NCI-H524 (cell line): ENCODE results near the gene SLFNL1.
A peak's percentile ranks its signal among the peaks of the same experiment; 100 is the strongest.

Experiments used
- DNase-seq, 2 experiments: peaks; one replicate each; lab custom pipeline; 2025; lab: John Stamatoyannopoulos, UW

The SLFNL1 gene

DNA sequence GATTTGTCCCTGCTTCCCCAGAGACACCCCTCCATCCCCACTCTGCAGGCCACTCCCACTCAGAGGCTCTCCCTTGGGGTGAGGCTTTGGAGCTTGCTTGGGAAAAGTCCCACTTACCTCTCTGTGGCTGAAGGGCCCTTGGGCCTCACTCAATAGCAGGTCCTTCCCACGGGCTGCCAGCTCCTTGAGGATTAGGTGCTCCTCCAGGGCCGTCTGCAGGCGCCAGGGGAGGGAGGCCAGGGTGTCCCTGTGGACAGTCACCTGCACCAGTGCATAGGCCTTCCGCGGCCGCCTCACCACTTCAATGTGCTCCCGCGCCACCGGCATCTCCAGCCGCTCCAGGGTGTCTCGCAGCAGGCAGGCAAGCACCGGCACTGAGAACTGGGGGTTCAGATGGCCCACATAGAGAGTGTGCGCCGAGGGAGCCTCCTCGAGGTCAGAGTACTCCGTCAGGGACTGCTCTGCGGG, 1.4 kb downstream of the SLFNL1 start:
- peak in 1 of 2 experiments; percentile 14 for DNase-seq

DNA sequence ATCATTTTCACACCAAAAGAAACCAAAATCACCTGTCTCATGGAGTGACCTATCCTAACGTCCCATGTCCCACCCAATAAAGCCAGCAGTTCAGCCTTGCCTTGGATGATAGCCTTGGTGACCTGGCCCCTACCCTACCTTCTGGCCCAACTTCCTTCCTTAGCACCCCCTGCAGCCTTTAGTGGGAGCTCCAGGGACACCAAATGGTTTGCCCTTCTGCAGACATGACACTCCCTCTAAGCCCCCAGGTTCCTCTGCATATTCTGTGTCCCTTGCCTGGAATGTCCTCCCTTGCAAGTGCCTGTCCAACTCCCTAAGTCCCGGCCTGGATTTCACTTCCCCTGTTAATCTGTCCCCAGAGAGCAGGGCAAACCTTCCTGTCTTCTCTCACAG, 2.2 kb downstream of the SLFNL1 start:
- DNase-seq, result no peak

DNA sequence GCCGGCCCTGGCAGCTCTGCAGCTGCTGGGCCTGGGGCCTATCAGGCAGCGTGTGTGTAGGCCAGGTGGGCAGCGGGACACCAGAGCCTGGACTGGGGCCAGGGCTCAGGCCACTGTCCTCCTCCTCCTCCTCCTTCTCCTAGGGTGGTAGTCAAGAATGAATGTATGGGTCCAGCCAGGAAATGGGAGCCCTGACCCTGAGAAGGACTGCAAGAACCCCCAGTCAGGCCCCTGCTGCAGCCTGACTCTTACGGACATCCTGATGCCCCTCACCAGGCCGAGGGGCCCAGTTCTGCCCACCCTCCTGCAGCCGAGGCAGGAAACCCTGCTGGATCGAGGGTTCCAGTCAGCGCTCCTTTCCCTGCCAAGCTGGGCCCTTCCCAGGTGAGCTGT, 3.5 kb downstream of the SLFNL1 start:
- no peak for DNase-seq

DNA sequence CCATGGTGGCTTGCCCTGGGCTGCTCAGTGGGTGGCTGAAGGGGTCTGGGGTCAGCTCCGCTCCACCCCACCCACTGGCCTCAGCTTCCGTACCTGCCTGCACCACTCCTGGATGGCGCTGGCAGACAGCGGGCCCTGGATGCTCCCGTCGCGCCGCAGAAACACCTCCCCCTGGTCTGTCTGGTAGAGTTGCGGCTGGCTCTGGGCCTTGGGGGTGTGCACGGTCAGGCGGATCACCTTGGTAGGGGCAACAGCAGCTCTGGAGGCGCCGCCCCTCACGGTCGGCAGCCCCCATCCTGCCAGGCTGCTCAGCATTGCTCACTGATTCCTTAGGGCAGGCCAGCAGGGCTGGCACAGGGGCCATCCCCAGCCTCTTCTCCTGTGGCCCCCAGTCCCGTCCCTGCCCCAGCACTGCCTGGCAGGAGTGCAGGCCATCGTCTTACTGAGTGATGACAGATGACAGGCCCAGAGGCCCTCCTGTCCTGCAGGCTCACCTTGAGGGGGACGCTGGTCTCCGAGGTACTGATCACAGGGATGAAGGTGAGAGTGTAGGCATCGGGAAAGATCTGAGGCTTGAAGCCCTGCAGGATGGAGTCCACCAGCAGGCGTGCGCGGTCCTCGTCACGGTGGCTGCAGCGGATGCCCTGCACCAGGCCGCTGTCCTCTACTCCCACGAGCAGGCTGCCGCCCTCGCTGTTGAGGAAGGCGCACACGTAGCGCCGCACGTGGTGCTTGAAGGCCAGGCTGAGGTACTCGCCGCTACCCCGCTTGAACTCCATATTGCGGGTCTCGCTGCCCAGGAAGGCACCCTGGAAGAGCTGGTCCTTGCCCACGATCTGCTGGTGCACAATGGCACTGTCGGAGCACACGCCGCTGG, 4.1 kb downstream of the SLFNL1 start:
- DNase-seq, result no peak

DNA sequence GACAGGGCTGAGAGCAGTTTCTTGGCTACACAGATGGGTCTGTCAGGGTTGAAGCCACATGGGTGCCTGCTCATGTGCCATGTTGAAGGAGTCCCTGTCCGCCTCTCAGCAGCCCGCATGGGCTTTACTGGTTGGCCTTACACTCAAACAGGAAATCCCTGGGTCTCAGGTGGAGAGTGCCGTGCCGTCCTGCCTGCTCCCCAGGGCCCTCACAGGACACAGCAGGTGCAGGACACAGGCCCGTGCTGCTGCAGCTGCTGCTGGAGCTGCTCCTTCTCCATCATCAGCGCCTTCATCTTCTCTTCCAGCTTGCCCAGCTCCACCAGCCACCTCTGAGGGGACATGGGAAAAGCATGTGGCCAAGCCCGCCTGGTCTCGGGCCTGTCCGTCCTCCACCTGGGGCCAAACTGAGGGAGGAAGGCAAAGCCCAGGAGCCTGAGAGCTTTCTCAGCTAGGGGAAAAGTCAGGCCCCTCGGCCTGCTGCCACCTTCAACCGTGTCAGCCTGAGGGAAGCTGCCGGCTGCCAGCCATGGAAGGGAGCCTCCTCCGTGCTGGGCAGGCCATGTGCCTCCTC, 5.5 kb downstream of the SLFNL1 start:
- DNase-seq, result no peak

DNA sequence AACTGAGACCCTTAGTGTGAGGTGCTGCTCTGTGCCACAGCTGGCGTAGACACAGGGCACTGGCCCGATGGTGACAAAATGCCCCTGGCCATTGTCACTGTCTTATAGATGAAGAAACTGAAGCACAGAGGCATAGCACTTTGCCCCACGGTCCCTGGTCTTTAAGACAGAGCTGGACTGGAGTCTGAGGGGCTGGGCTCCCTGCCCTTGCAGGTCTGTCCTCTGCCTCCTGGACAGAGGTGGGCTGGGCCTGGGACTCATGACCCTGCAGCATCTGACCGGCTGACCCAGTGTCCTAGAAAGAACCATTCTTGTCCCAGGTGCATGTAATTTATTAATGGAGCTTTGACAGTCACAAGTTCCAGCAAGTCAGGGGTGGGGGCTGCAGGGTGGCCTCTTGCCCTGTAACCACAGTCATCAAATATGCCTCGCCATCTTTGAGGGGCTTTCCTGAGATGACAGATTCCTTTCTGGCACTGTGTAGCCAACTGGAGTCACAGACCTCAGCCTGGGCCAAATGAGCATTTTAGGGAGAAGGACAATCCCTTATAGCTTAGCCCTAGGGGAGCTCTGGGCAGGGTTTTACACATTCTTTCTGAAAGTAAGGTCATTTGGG, 6.1 kb downstream of the SLFNL1 start:
- no peak for DNase-seq

DNA sequence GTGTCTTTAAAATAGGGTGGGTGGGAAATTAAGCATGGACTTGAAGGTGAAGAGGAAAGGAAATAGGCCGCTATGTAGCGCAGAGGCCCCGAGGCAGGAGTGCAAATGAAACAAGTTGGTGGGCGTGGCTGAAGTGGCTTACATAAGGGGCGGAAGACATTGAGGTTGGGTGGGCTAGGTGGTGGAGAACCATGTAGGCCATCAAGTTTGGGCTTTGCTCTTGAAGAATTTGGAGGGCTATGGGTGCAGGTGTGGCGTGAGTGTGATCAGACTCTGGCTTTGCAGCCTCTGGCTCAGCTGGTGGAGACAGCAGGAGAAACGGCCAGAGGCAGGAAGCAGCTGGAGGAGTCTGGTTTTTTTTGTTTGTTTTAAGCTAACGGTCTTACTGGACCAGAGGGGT, 6.7 kb downstream of the SLFNL1 start:
- DNase-seq, result no peak

DNA sequence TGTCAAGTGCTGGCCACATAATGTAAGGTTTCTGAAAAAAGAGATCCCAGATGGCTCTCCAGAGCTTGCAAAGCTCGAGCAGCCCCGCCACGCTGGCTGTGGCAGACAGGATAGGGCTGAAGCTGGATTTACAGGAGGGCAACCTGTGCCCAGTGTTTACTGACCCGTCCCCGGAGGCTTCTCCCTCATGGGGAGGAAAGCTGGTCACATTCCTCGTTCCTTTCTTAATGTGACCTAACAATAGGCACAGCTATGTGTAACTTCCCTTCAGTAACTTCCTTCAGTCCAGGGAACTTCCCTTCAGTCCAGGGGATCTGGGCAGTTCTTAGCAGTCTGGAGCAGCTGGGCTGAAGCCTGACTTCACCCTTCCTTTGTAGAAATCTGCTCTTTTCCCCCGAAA, 7.7 kb downstream of the SLFNL1 start:
- peak in 1 of 2 experiments; percentile 18 for DNase-seq

DNA sequence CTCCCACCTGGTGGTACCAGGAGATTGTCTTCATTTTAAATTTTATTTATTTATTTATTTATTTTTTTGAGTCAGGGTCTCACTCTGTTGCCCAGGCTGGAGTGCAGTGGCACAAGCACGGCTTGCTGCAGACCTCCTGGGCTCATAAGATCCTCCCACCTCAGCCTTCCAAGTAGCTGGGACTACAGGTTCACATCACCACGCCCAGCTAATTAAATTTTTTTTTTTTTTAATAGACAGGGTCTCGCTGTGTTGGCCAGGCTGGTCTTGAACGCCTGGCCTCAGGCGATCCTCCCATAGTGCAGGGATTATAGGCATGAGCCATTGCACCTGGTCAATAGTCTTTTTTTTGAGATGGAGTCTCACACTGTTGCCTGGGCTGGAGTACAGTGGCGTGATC, 8.5 kb downstream of the SLFNL1 start:
- DNase-seq, result no peak

DNA sequence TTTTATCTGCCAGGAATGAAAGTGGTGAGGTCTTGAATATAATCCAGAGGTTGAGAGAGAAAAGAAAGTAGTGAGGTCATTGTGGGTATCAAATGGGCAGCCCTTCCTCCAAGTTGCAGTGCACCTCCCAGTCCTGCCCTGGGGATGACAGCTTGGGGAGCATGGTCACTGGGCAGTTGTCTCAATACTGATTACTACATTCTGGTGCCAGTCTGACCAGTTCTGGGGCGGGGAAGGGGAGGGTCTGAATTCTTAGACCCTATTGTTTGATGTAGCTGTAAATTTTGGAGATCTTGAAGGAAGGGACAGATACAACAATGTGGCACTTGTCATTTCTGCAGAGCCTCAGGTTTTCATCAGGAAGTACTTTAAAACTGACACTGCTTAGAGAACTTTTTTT, 11.2 kb downstream of the SLFNL1 start:
- DNase-seq, result no peak

DNA sequence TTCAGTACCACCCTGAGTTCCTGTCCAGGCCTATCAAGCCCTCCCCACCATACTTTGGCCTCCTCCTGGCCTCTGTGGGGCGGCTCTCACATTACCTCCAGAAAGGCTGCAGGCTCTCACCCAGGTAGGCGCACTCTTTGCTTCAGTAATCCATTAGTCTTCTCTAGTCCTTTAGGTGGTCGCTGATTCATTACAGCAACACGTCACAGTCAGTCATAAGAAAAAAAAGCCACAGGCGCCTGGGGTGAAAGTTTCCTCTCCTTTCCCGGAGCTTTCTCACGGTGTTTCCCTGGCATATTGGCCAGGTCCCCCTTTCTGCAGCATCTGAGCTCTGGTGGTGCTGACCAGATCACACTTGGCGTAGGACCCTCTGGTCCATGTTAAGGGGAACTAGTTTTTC, 12.1 kb downstream of the SLFNL1 start:
- no peak for DNase-seq

DNA sequence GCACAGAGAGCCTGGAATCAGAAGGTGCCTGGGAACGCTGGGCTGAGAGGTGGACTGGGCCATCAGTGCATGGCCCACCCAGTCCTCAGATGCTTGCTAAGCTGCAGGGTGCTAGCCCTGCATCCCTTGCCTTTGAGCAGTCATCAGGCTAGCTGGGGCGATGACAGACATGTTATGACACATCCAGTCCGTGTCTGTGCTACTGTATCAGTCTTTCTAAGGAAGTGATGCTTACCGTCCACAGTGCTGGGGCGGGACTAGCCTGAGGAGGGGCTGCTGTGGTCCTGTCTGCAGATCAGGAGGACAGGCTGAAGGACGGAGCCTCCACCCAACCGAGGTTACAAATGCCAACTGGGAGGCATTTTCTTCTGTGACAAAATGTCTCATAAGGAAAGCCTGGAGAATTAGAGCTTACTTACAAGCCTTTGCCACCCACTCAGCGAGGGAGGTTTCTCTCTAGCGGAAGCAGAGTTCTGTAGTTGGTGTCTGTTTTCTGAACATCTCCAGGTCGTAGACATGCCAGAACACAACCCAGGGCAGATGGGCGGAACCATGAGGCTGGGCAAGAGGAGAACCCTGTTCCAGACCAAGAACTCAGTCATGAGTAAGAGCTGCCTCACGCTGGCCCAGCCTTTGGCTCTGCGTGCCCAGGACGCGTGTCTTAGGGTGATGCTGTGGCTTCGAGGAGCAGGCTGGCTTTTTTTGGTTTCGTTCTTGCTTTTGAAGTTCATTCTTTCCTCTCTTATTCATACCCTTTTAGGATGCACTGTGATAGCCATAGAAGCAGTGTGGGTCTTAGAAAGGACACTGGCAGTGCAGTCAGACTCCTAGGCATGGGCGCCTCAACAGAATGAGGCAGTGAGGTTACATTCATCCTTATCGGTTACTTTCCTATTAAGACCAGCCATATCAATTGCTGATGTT, 14.3 kb downstream of the SLFNL1 start:
- no peak for DNase-seq

DNA sequence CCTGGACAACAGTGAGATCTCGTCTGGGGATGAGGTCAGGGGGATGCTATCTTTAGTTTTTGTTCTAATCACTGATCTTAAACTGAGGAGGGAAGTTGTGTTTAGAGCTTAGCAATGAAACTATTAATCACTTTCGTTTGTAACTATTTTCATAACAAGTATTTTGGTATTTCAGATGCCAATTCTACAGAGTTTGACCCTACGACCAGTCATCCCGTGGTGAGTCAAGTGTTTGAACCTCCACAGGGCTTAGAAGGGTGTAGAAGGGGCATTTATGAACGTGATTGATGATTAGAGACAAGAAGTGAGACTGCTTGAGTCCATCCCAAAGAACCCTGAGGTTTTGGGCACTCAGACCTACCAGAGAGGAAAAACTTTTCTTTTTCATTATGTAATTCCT, 15.6 kb downstream of the SLFNL1 start:
- DNase-seq, result no peak

DNA sequence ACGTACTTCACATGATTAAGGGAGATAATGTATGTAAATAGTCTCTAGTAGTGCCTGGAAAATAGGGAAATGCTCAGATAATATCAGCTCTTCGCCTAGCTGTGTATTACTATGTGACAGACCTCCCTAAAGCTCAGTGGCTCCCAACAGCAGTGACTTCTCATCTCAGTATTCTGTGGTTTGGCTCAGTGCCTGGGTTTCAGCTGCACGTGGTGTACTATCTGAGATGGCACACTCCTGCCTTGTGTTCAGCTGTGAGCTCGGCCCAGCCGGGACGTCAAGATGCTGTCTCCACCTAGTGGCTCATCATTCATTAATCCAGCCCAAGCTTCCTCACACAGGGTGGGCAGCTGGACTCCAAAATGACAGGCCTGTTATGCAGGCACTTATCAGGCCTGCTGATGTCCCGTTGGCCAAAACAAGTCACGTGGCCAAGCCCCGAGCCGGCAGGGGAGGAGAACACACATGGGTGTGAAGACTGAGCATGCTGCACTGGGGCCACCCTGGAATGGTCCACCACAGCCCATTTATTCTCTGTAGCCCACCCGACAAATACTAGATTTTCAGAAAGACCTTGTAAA, 17.8 kb downstream of the SLFNL1 start:
- peak; percentile 84 to 96 for DNase-seq

DNA sequence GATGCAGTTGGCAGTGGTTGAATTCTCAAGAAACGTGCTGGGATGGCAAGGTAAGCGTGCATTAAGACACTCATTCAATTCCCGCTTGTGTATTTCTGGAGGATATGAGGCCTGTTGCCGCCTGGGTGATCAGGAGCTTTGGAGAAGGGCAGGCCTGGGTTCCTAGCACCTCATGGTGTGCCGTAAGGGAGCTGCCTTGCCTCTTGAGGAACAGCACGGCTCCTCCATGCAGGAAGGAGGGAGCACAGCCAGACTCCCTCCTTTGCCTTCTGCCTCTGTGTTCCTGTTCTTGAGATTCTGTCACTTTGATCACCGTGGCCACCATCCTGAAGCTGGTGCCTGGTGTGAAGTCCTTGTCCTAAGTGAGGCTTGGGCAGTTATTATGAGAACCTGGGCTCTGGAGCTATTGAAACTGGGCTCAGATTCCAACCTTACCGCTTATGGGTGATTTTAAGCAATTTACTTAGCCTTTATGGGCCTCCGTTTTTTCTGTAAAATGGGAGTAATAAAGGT, 18.3 kb downstream of the SLFNL1 start:
- DNase-seq, result no peak

DNA sequence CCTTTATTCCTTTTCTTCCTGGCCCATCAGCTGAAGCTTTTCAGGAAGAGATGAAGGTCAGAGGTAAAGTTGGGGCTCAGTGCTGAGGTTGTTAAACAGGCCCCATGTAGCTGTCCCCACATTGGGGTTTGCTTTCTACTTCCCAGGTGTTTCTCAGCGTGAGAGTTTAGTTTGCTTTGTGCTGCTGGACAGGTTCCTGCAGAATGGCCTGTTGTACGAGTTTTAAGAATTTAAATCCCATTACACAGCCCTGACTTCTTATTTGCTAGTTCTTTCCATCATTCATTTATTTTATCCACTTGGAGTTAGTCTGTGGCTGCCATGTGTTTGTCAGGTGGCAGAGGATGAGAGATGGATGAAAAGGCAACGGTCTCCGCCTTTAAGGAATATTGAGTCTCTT, 22.9 kb downstream of the SLFNL1 start:
- no peak for DNase-seq

DNA sequence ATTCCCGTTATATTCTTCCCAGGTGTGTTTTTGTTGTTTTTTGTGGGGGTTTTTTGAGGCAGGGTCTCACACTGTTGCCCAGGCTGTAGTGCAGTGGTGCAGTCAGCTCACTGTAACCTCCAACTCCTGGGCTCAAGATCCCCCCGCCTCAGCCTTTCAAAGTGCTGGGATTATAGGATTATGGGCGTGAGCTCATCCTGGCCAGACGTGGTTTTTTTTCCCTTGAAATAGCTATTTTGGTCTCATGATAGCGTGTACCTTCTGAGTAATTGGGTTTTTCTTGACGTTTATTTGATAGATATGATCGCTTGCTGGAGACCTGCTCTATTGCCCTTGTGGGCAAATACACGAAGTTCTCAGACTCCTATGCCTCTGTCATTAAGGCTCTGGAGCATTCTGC, 24.4 kb downstream of the SLFNL1 start:
- DNase-seq, result no peak

DNA sequence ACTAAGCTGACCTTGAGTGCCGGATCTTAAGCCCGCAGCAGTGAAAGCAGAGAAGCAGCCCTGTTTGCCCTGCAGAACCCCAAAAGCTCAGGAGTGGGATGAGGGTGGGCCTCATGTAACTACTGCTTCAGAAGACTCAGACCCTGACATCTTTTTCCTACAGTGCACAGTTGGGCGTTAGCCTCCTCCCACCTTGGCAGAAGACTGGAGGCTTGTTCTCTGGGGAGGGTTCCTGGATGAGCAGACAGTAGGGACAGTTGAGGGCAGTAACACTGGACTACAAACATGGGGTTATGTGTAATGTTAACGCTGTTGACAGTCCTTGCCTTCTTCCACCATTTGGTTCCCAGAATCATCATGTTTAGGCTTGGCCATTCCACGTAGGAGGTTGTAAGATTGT, 32.5 kb downstream of the SLFNL1 start:
- no peak for DNase-seq

DNA sequence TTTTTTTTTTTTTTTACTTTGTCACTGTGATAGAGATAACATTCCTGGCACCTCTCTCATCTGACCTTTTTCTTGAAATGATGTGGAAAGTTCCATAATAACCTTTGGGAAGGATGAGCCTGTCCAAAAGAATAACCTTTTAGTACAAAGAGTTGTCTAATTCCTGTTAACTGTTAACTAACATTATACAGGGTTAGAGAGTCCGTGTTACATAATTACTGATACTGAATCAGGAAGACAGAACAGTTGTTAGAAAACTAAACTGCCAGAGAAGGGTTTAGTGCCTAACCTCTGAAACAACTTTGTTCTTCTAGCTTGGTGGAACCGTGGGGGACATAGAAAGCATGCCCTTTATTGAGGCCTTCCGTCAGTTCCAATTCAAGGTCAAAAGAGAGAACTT, 33.2 kb downstream of the SLFNL1 start:
- no peak for DNase-seq

DNA sequence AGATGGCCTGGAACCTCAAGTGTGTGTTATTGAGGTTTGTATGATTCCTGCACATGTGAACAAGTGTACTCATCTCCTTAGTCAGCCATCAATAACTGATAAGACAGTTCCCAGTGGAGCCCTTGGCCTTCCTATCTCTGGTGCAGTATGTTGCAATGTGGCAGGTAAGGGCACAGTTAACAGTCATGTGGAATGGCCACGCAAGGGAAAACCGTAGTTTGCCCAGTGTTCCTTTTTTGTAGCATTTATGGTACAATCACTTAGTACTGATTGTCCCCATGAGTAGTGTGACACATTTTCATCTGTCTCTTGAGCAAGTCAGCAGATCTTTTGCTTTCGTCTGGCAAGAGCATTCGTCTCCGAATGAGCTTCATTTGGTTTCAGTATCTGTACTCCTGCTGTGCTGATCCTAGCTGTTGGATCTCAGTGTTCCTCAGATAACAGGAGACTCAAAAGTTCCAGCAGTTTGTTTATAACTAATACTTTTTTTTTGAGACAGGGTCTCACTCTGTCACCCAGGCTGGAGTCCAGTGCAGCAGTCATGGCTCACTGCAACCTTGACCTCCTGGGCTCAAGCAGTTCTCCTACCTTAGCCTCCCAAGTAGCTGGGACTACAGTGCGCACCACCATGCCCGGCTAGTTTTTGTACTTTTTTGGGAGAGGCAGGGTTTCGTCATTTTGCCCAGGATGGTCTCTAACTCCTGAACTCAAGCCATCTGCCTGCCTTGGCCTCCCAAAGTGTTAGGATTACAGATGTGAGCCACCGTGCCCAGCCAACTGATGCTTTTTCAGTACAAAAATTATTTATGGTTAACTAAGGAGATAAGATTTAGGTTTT, 33.9 kb downstream of the SLFNL1 start:
- no peak for DNase-seq

DNA sequence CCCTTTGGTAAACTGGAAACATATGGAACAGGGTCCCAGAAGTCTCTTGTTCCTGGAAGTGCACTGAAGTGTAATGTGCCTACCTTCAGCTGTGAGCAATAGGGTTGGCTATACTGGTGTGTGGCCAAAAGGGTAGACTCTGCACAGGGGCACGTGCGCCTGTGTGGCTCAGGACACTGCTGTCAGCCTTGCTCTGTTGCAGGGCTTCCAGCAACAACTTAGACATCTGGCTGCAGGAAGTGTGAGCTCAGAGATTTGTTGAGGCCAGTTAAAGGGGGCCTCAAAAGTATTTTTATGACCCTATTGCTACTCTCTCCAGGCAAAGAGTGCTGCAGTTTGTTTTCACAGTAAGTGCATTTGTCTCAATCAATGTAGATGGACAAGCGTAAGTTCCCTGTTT, 34.6 kb downstream of the SLFNL1 start:
- DNase-seq, result no peak
